GM21825 (cell line): ENCODE data around the gene MAD1L1.

Source experiments
- ATAC-seq: cut with Tn5 transposase; IDR thresholded peaks from one replicate; pipeline ENCODE4 v1.9.1; 2021; ENCODE audit warnings: mild to moderate bottlenecking, moderate library complexity; ENCODE audit not compliant: unreplicated experiment

Gene MAD1L1

GRCh38 chr7:1964211-1964912 lies 268.4 kb downstream of the MAD1L1 start:
- ATAC-seq: no peak

GRCh38 chr7:1963575-1963974 lies 269.2 kb downstream of the MAD1L1 start:
- ATAC-seq: no peak

GRCh38 chr7:1961701-1962276 lies 271.0 kb downstream of the MAD1L1 start:
- ATAC-seq: no peak

GRCh38 chr7:1959305-1959704 lies 273.4 kb downstream of the MAD1L1 start:
- no peak for ATAC-seq

GRCh38 chr7:1957471-1958225 lies 275.1 kb downstream of the MAD1L1 start:
- no peak for ATAC-seq

- ATAC-seq: no peak
Observed at GRCh38 chr7:1956611-1957470, 275.9 kb downstream of the MAD1L1 start.

- no peak for ATAC-seq
Observed at GRCh38 chr7:1956141-1956540, 276.6 kb downstream of the MAD1L1 start.

- ATAC-seq: no peak
Observed at GRCh38 chr7:1954366-1955004, 278.3 kb downstream of the MAD1L1 start.

GRCh38 chr7:1953199-1954190 lies 279.2 kb downstream of the MAD1L1 start:
- no peak for ATAC-seq

GRCh38 chr7:1952781-1953180 lies 280.0 kb downstream of the MAD1L1 start:
- ATAC-seq: no peak

GRCh38 chr7:1952169-1952760 lies 280.5 kb downstream of the MAD1L1 start:
- ATAC-seq: no peak

GRCh38 chr7:1951600-1951999 lies 281.1 kb downstream of the MAD1L1 start:
- no peak for ATAC-seq

GRCh38 chr7:1951159-1951536 lies 281.6 kb downstream of the MAD1L1 start:
- ATAC-seq: no peak

GRCh38 chr7:1950452-1951158 lies 282.1 kb downstream of the MAD1L1 start:
- ATAC-seq: no peak

GRCh38 chr7:1950066-1950451 lies 282.7 kb downstream of the MAD1L1 start:
- ATAC-seq: no peak

- ATAC-seq: no peak
Observed at GRCh38 chr7:1949681-1950055, 283.1 kb downstream of the MAD1L1 start.

GRCh38 chr7:1948887-1949680 lies 283.7 kb downstream of the MAD1L1 start:
- no peak for ATAC-seq

- no peak for ATAC-seq
Observed at GRCh38 chr7:1948301-1948796, 284.4 kb downstream of the MAD1L1 start.
